Ramos (cell line): ENCODE data around the gene FSTL3.

Experiments
- in situ Hi-C: fragments of 300-500 bp; cut with MboI; formaldehyde crosslinking; loops from one replicate; pipeline ENCODE4 v1.14.3; 2022; ENCODE audit warnings: low sequenced_read_pairs; ENCODE audit not compliant: unreplicated experiment

The FSTL3 gene

DNA sequence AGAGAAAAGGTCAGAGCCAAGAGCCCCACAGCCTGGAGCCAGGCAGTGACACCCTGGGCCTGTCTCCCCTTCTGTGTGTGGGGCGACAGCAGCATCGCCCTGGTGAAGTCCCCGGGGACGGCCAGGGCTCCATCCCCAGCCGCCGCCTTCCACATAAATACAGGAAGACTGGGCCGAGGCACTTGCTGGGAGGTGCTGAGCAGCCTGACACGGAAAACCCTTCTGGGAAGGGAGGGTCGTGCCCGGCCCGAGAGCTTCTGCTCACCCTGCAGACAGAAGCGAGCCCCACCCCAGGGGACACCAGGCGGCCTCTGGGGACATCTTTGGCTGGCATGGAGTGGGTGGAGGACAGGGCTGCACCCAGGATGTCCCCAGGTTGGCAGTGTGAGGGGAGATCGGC lies 31.4 kb upstream of the FSTL3 start:
- in situ Hi-C loops = no loop called here

DNA sequence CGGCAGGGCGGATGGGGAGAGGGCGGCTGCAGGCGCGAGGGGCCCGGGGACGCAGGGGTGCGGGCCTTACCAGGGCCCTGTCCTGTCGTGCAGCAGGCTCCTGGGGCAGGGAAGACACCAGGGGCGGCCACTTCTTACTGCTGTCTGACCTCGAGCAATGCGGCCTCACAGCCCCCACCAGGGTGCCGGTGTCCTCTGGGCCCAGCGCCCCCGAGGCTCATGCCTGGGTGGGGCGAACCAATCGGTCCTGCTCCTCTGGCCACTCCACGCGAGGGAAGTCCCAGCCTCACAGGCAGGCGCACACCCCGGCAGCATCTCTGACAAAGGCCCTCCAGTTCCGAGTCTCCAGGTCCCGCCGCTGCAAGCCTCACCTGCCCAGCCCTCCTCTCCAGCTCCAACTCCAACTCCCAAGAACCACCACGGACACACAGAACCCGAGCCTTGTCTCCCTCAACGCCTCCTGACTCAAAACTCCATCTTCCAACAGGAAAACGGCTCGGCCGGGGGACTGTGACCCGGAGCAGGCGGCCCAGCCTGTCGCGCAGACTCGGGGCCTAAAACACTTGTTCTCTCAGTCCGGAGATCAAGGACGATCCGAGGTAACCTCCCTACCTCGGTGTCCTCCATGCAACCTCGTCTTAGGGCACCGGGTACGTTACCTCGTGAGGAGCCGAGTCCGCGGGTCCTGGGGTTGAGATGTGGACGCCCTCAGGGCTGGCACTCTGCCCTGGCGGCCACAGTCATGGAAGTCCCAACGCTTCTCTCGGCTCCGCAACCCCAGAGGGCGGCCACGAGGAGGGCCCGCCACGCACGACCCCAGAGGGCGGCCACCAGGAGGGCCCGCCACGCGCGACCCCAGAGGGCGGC lies 30.0 kb upstream of the FSTL3 start:
- in situ Hi-C loops = no loop called here

DNA sequence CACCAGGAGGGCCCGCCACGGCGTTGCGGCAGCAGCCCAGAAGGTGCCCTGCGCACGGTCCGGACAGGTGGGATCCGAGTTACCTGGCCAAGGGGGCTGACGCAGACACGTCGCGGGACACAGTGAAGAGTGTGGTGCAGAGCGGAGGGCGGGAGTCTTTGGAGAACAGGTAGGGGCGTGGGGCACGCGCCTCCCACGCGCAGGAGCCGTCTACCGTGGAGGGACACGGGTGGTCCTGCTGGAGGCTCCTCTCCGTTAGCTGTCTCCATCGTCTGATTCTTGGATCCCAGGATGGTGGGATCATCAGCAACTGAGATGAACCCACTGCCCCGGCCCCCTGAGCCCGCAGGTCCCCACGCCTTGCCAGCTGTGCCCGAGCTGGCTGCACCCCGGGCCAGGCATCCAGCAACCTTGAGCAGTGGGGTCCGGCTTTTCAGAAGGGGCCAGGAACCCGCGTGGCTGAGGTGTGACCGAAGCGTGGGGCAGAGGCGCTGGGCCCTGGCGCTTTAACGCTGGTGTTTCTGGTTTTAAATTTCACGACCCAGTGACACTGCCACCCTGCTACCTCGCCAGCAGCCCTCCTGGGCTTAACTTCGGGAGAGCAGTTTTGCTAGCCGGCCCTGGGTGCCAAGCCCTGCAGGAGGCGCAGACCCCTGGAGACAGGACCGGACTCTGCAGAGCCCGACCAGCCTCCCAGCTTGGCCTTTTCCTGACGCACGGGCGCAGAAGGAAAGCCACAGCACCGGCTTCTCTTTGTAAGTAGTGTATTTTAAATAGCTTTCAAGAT lies 29.2 kb upstream of the FSTL3 start:
- in situ Hi-C loops = no loop called here

DNA sequence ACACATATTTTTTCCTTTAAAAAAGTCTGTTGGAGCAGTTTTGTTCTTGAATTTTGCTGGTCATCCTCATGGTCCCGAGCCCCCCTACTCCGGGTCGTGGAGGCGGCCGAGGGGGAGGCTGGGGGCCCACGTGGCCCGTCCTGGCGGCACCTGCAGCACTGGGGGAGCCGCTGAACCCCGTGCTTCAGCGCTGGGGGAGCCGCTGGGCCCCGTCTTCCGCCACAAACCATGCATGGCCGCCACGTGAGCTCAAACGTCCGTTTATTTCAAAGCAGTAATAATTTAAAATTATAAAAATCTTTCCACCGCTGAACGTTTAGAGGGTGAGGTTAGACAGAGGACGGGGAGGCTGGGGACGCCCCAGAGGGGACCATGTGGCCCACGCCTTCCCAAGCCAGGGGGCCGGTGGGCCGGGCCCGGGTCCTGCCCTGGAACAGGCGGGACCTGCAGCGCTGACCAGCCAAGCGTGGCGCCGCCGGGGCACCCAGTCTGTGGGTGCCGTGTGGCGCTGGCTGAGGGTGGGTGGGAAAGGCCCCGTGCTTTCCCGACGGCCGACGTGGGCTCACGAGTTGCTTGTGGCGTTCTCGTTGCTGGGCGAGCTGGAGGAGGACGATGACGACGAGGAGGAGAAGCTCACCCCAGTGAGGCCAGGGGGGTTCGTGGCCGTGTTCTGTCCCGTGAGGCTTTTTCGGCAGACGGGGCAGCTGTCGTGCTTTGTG lies 28.5 kb upstream of the FSTL3 start:
- in situ Hi-C loops = no loop called here

DNA sequence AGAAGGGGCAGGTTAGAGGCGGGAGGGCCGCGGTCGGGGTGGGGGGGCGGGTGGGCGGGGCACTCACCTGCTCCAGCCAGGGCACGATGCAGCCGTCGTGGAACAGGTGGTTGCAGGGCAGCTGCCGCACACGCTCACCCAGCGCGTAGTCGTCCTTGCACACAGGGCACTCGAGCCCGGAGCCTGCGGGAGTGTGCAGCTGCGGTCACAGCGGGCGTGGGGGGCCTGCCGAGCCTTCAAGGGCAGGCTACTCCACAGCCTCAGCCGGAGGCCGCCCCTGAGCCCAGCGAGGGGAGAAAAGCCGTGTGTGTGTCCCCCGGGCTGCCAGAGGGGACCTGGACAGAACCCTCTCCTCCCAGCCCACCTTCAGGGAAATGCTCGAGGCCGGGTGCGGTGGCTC lies 27.9 kb upstream of the FSTL3 start:
- in situ Hi-C loops = no loop called here

DNA sequence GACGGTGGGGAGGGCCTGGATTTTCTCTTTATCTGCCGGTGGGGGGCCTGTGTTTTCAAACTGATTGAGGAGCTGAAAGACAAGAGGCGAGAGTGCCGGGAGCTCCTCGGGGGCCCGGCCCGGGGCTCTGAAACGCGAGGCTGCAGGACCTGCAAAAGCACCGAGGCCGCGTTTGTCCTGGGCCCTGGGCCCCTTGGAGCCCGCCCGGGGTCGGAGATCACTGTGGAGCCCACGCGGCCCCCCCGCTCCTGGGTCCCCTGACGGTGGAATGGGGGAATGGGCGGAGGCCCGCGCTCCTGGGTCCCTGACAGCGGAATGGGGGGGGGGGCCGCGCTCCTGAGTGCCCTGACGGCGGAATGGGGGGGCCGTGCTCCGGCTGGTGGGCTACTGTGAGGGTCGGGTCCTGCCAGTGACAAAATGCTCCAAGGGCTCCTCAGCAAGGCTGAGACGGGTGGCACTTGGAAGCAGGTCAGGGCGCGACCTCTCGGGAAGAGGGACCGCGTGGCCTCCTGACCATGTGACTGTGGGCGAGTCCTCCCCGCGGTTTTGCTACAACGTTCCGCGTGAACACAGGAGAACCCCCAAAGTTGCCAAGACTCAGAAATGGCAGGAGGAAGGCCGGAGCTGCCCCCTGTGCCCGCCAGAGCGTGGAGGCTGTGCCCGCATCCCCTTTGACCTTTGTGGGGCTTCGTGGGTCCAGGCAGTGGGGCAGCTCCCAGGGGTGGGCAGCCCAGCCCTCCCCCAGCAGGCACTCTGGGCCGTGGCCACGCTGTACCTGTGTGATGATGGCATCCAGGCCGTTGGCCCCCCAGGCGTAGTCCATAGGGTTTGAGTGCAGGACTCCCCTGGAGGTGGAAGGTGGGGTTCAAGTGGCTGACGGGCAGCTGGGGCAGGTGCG lies 27.0 kb upstream of the FSTL3 start:
- in situ Hi-C loops = no loop called here

DNA sequence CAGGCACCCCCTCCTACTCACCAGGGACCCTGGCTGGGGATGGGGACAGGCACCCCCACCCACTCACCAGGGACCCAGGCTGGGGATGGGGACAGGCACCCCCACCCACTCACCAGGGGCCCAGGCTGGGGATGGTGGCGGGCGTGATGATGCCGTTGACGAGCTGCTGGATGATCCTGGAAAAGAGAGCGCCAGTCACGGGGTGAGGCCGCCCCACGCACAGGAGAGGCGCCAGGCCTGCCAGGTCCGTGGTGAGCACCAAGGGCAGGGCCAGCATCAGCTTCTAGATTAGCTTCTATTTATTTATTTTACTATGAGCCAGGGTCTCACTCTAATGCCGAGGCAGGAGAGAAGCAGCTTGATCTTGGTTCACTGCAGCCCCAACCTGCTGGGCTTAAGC lies 26.1 kb upstream of the FSTL3 start:
- in situ Hi-C loops = no loop called here

DNA sequence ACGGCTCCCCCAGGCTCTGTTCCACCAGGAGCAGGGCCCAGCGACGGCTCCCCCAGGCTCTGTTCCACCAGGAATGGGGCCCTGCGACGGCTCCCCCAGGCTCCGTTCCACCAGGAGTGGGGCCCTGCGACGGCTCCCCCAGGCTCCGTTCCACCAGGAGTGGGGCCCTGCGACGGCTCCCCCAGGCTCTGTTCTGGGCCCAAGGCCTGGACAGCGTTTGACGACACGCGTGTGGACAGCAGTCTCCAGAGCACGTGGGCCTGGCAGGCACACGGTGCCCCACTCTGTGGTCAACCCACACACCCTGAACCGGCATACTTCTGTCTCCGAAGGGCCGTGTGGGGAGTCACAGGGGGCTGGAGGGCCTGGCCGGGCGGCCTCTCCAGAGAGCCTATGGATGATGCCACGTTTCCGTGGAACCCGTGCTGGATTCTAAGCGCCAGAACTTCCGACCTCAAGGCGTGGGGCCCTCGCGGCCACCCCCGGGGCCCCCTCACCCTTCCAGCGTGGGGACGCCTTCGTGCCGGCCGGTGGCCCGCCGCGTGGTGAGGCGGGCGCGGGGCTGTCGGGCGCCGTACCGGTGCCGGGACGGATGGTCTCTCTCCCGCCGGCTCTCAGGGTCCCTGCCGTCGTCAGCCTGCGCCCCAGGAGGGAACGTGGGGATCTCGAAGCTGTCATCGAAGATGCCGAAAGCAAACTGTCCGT lies 24.9 kb upstream of the FSTL3 start:
- in situ Hi-C loops = no loop called here

DNA sequence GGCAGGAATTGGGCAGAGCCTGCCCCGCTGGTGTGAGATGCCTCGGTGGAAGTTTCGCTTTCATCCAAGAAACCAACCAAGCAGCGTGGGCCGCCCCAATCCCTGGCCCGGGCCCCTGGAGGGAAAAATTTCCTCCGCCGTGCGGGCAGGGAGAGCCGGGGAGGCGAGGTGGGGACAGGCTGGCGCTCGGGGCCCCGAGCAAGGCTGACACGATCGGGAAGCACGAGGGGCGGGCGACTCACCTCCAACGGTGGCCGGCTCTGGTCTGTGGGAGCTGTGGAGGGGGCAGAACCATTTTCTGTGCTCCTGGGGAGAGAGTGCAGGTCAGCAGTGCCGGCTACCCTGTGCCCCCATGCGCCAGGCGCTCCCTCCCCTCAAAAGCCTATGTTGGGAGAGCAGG lies 24.2 kb upstream of the FSTL3 start:
- in situ Hi-C loops = no loop called here

DNA sequence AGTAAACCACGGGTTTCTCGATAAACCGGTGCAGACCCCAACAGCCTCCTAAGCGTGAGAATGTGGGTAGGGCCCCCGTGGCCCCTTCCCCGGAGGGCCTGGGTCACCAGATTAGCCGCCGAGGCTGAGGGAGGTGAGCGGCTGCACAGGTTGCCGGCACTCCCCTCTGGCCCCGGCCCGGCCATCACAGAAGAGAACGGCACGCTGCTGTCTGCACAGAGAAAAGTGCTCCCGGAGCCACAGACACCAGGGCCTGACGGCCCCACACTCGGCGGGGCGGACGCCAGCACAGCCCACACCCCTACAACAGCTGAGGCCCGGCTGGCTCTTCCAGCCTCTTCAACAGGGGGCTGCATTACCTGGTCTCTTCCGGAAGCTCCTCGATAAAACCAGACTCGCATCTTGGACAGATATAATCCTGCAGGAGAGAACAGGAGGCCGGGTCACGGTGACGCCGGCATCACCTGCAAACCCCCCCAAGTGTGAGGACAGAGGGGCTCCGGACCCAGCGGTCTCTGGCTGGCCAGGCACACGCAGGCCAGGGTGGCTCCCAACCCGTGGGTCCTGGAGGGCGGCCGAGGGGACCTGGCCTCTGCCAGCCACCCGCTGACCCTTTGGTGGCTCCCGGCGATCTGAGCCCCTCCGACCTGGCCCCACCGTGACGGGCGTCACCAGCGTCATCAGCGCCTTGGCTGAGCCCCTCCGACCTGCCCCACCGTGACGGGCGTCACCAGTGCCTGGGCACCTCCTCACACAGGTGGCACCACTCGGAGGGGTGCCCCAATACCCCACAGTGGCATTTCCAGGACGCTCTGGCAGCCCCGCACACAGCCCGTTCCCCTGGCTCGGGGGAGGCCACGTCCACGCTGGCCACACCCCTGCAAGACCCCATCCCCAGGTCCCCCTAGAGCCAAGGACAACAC lies 23.5 kb upstream of the FSTL3 start:
- in situ Hi-C loops = no loop called here

DNA sequence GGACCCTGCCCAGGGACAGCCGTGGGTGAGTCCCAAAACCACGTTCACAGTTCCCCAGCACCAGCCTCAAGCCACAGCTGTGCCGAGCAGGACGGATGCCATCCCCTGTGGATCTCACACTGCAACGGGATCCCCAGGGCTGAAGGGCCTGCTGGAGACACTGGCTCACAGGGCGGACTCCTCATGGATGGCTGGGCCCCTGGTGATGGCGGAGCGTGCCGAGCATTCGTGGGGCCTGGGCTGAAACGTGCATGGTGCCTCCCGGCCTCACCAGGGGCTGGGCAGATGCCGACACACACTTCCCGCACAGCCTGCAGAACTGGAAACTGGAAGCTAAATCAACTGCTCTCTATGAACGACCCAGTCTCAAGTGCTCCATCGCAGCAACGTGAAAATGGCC lies 22.8 kb upstream of the FSTL3 start:
- in situ Hi-C loops = no loop called here

DNA sequence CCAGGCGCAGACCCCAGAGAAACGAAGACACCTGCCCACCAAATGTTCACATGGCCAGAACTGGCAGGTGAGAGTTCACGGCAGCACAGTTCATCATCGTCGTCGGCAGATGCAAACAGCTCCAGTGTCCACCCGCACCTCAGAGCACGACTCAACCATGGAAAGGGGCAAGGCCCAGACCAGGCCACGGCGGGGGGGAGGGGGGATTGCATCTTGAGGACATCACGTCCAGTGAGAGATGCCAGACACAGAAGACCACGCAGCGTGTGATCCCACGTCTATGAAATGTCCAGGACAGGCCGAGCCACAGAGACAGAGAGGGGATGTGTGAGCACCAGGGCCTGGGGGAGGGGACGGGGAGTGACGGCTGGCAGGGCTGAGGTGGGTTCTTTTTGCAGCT lies 20.5 kb upstream of the FSTL3 start:
- in situ Hi-C loops = no loop called here

DNA sequence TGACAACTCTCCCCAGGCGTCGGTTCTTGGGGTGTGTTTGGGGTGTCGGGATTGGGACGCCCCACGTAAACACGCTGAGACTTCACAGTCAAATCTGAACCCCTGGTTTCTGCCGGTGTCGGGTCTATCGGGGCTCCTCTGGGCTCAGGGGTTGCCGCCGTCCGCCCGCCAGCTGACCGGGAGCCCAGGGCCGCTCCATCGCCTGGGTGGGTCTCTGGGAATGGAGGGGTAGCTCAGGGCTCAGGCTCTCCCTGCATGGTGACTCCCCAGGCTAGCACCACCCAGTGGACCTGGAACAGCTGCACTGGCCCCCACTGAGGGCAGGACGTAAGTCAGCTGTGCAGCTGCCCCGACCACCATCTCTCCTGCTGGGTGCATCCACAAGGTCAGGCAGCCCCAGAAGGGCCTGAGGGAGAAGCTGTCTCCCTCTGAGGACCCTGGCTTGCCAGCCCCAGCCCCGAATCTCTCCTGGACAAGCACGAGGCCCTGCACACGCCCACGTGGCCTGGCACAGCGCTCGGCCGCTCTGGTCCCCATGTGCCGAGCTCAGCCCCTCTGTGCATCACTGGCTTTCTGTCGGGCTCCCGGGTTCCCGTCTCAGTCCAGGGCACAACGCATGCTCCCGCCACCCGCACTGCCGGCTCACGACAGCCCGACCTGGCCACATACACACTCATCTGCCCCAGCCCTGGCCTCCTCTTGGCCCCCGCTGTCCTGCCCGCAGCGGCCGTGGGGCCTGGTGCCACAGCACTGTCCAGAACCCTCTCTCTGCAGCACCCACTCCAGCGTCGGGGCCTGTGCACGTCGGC lies 19.2 kb upstream of the FSTL3 start:
- in situ Hi-C loops = no loop called here

DNA sequence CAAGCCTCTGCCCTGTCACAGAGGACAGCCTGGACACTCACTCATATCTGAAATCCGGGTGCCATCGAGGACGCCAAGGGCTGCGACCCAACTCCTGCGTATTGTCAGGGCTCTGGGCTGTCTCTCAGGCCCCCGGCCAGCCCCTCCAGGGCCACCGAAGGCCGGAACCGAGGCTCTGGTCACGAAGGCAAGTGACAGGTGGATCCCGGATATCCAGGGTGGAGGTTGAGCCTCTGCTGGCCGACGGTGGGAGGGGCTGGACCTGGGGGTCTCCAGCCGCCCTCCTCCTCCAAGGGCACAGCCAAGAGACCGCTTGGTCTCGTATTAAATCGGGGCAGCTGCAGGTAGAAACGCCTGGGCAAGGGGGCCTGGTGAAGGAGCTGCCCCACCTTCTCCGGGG lies 18.6 kb upstream of the FSTL3 start:
- in situ Hi-C loops = no loop called here

DNA sequence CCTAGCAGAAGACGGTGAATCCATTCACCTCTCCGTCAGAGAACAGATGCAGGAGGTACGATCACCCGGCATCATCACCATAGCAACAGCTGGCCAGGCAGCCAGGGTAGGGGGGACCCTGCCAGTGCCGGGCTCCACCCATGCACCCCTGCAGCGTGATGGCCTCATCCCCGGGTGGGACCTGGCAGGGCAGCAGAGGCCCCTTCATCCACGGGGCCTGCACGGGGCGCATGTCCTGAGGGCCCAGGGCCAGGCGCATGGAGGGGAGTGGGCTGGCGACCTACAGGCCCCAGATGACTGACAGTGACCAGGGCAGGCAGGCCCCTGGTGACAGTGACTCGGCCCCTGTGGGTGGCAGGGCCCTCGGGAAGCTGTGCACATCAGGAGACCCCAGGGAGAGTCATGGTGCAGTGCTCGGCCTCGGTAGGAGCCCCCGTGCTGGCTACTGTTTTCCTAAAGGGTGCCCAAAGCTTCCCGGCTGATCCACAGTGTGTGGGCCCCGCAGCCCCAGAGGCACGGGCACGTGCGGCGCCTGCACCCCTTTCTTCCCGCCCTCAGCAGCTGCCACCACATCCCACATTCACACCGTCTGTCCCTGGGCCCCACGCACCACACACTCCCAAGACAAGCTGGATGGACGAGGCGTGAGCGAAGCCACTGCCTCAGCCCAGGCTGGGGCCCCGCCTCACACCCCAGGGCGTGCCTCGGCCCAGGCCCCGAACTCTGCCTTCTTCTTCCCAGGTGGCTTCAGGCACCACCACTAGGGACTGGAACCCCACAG lies 17.9 kb upstream of the FSTL3 start:
- in situ Hi-C loops = no loop called here

DNA sequence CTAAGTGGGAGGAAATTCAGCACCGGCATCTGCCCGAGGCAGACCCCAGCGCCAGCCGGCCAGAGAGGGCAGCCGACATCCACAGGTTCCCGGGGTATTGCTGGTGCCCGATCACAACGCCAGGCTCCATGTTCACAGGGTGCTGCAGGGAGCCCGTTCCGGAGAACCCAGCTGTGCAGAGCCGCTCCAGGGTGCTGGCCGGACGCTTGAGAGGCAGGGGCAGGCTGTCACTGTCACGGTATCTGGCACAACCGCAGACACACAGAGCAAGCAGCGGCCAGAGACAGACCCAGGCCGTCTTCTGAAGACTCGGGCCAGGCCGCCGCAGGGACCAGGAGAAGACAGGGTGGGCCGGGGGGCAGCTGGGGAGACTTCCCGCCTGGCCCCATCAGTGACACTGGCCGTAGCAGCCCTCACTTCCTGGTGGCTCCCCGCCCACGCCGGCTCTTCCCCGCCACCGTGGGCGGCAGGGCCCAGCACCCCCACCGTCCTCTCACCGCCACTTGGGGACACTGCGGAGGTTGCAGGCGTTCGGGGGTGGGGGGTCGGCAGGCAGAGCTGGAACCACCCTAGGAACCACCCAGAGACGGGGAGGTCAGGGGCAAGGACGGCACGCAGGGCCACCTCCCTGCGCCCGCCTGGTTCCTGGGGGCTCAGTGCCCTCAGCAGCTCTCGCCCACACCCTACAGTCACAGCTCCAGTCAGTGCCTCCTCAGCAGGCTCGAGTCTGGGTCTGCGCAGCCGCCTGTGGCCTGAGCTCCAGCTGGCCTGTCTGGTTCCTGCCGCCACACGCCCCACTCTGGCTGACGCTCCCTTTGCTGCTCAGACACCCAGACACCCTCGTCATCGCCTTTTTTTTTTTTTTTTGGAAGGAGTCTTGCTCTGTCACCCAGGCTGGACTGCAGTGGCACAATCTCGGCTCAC lies 17.0 kb upstream of the FSTL3 start:
- in situ Hi-C loops = no loop called here
